Activated CD8-positive, alpha-beta T cell treated with anti-CD3 and anti-CD28 coated beads for 36 hours (primary cell): ENCODE results near the gene LRAT. TPM values are rescaled to one million over a fixed set of nuclear protein-coding genes. Genes with fewer than 3 reads are reported as not detected.
"Not testable (repeated sequence)": the region's sequence is repeated elsewhere in the genome, so short reads cannot be mapped to it uniquely, and the experiment has no call there.

ENCODE experiments used
- ATAC-seq: fragments of 200-7000 bp; cut with Tn5 transposase; one replicate; pipeline ENCODE4 v1.10.0; 2021; ENCODE audit warnings: mild to moderate bottlenecking, moderate library complexity
- CTCF ChIA-PET: fragments of 350-600 bp; sonication (Branson Sonifier 250); formaldehyde crosslinking; loops from one replicate; lab custom pipeline; 2021; ENCODE audit warnings: antibody characterized with exemption; lab: Charles Lee
- POLR2A ChIA-PET: fragments of 350-600 bp; sonication (Branson Sonifier 250); formaldehyde crosslinking; loops from one replicate; lab custom pipeline; 2021; ENCODE audit warnings: antibody characterized with exemption; lab: Charles Lee
- DNase-seq: peaks from one replicate; pipeline ENCODE4 v3.0.0-alpha.2; 2020
- H3K27ac Mint-ChIP-seq: one replicate; pipeline ENCODE4 v1.8.0; 2021; ENCODE audit warnings: mild to moderate bottlenecking, mixed read lengths
- H3K27me3 Mint-ChIP-seq: one replicate; pipeline ENCODE4 v1.8.0; 2021; ENCODE audit warnings: mixed read lengths
- H3K36me3 Mint-ChIP-seq: one replicate; pipeline ENCODE4 v1.8.0; 2021; ENCODE audit warnings: low read depth, mixed read lengths
- H3K4me1 Mint-ChIP-seq: one replicate; pipeline ENCODE4 v1.8.0; 2021; ENCODE audit warnings: low read depth, mixed read lengths
- H3K4me3 Mint-ChIP-seq: one replicate; pipeline ENCODE4 v1.8.0; 2021; ENCODE audit warnings: mild to moderate bottlenecking, moderate library complexity, mixed read lengths
- H3K9me3 Mint-ChIP-seq: one replicate; pipeline ENCODE4 v1.8.0; 2021; ENCODE audit warnings: mixed read lengths
- intact Hi-C: fragments of 100-400 bp; cut with micrococcal nuclease; formaldehyde crosslinking; loops from one replicate; pipeline ENCODE4 v1.10.0; 2022
- total RNA-seq, 2 experiments: library from RNA; stranded (reverse); gene quantifications; one replicate each; pipeline ENCODE4 v1.2.3, GENCODE V29; 2021
- TF ChIP-seq, protein P1 (sequence below): fragments of 200-600 bp; IDR thresholded peaks from one replicate; pipeline ENCODE4 v1.8.0; 2022; ENCODE audit warnings: antibody characterized with exemption, mild to moderate bottlenecking

The LRAT gene
- total RNA-seq, 2 experiments from 2014 or later, result not detected

DNA sequence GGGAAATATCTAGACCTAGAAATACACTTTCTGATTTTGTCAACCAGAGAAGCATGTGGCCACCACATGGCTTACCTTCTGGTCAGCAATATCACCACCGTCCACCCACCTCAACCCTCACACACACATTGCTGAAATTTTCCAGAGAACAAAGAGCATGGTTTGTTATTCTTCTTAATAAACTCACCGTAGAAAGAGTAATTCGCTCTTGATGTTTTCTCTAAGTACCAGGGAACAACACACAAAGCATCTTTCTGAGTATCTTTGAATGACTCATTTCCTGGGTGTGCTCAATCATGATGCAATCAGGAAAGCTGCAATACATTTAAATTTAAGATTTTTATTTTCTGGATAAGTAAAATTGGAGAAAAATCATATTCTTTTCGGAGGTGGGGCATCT is 24.7 kb upstream of the LRAT start:
- H3K27ac Mint-ChIP-seq, result no peak overlapping the region
- ChIA-PET POLR2A (no interaction called here), CTCF (no interaction called here)
- peaks cover 3% of the 10 kb centered on the region for H3K27me3 Mint-ChIP-seq
- H3K4me3 Mint-ChIP-seq, result no peak overlapping the region
- DNase-seq (no peak), ATAC-seq (peak; percentile 39)
- TF ChIP-seq, protein P1, sequence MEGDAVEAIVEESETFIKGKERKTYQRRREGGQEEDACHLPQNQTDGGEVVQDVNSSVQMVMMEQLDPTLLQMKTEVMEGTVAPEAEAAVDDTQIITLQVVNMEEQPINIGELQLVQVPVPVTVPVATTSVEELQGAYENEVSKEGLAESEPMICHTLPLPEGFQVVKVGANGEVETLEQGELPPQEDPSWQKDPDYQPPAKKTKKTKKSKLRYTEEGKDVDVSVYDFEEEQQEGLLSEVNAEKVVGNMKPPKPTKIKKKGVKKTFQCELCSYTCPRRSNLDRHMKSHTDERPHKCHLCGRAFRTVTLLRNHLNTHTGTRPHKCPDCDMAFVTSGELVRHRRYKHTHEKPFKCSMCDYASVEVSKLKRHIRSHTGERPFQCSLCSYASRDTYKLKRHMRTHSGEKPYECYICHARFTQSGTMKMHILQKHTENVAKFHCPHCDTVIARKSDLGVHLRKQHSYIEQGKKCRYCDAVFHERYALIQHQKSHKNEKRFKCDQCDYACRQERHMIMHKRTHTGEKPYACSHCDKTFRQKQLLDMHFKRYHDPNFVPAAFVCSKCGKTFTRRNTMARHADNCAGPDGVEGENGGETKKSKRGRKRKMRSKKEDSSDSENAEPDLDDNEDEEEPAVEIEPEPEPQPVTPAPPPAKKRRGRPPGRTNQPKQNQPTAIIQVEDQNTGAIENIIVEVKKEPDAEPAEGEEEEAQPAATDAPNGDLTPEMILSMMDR, result no peak
- no peaks in the 10 kb centered on the region for H3K4me1 Mint-ChIP-seq
- intact Hi-C loops, result no loop called here
- no peaks in the 10 kb centered on the region for H3K9me3 Mint-ChIP-seq
- H3K36me3 Mint-ChIP-seq, result no peaks in the 10 kb centered on the region

DNA sequence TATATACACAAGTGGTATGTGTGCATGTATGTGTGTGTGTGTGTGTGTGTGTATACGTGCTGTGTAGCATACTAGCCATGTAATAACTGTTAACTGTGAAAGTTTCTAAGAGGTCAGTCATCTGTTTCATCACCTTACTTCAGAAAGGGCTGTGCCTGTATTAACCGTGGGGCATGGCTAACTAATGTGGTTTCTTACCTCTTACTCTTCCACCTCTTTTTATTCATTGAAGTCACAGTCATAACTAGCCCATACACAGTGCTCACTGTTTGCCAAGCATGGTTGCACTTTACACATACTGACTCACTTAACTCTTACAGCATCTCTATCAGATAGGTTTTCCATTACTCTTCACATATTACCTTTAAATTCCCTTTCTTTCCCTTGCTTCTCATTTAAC is 23.7 kb upstream of the LRAT start:
- DNase-seq (peak; percentile 8), ATAC-seq (peak; percentile 87)
- peaks cover 8% of the 10 kb centered on the region for H3K27me3 Mint-ChIP-seq
- POLR2A ChIA-PET, result no interaction called here
- H3K4me3 Mint-ChIP-seq, result no peak overlapping the region
- CTCF ChIA-PET, result no interaction called here
- H3K9me3 Mint-ChIP-seq, result no peaks in the 10 kb centered on the region
- TF ChIP-seq, protein P1, result no peak
- no peaks in the 10 kb centered on the region for H3K4me1 Mint-ChIP-seq
- no peaks in the 10 kb centered on the region for H3K36me3 Mint-ChIP-seq
- intact Hi-C loops, result no loop called here
- H3K27ac Mint-ChIP-seq, result no peak overlapping the region

DNA sequence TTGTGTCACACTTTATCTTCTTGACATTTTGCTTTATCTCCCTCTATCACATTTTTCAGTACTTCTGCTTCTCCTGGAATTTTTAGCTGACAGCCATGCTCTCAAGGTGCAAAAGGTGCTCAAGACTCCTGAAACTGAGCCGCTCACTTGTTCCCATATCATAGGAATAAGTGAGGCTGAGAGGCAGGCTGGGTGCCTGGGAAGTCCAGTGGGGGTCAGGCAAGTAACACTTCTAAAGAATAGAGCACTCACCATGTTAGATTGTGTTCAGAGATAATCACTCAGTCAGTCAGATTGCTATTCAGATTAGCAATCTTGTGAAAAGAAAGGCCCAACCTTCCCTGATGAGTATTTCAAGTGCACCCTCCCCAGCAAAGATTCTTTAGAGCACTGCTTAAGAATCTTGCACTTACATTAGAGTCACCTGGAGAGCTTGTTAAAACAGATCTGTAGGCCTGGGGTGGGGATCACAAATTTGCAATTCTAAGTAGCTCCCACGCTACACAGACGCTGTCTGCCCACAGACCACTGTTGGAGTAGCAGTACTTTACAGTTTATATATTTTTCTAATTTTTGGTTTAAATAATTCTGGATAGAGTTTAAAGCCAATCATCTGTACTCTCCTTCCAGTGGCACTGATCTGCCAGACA is 23.1 kb upstream of the LRAT start:
- no peak overlapping the region for H3K27ac Mint-ChIP-seq
- no peaks in the 10 kb centered on the region for H3K36me3 Mint-ChIP-seq
- H3K9me3 Mint-ChIP-seq, result no peaks in the 10 kb centered on the region
- ChIA-PET CTCF (no interaction called here), POLR2A (no interaction called here)
- intact Hi-C loops, result no loop called here
- H3K4me1 Mint-ChIP-seq, result no peaks in the 10 kb centered on the region
- ATAC-seq (peak; percentile 13), DNase-seq (no peak)
- H3K4me3 Mint-ChIP-seq, result no peak overlapping the region
- H3K27me3 Mint-ChIP-seq, result peaks cover 8% of the 10 kb centered on the region
- TF ChIP-seq, protein P1, result no peak

DNA sequence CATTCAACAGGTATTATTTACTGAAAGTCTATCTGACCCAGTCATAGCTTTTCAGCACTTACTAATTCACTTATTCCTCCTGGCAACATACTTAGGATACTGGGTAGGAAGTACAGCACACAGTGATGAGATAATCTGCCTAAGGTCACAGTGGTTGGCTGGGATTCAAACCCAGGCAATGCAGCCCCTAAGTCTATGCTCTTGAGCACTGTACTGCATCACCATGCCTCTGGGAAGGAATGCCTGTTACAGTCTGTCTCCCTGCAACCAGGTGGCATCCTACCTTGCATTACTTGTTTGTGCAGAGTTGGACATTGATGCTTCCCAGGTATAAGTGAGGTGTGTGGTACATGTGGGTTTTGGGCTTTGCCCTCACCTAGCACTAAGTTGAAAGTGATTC is 21.5 kb upstream of the LRAT start:
- Mint-ChIP-seq H3K27me3 (peaks cover 10% of the 10 kb centered on the region), H3K27ac (no peak overlapping the region), H3K4me1 (no peaks in the 10 kb centered on the region), H3K9me3 (no peaks in the 10 kb centered on the region), H3K36me3 (no peaks in the 10 kb centered on the region), H3K4me3 (no peak overlapping the region)
- CTCF ChIA-PET, result no interaction called here
- DNase-seq, result no peak
- ATAC-seq, result no peak
- POLR2A ChIA-PET, result no interaction called here
- TF ChIP-seq, protein P1, result no peak
- intact Hi-C loops, result no loop called here

DNA sequence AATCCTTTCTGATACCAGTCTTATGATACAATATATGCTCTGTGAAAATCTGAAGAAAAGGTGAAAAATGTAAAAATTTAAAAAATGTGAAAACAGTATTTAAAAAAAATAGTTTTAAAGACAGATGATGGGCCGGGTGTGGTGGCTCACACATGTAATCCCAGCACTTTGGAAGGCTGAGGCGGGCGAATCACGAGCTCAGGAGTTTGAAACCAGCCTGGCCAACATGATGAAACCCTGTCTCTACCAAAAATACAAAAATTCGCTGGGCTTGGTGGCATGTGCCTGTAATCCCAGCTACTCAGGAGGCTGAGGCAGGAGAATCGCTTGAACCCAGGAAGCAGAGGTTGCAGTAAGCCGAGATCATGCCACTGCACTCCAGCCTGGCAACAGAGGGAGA is 20.2 kb upstream of the LRAT start:
- H3K4me1 Mint-ChIP-seq, POLR2A ChIA-PET, CTCF ChIA-PET, ATAC-seq, H3K27ac Mint-ChIP-seq, H3K36me3 Mint-ChIP-seq, intact Hi-C loops, H3K9me3 Mint-ChIP-seq, H3K4me3 Mint-ChIP-seq, DNase-seq, H3K27me3 Mint-ChIP-seq: not testable (repeated sequence)
